Fibroblast of mammary gland (primary cell): ENCODE results near the gene SNX12.

Source experiments
- DNase-seq: peaks from one replicate; pipeline ENCODE4 v3.0.0-alpha.2; 2010; ENCODE audit warnings: low read depth
- H3K4me3 ChIP-seq: 2 replicates; pipeline ENCODE4 v1.5.1; 2011; ENCODE audit warnings: low read depth, mild to moderate bottlenecking, low read length, moderate library complexity; ENCODE audit not compliant: control insufficient read depth
- TF ChIP-seq, protein P1 (sequence below): conservative IDR thresholded peaks from 2 replicates; pipeline ENCODE4 v1.5.1; 2011; ENCODE audit warnings: low read depth, low read length, inconsistent platforms; ENCODE audit not compliant: control insufficient read depth, insufficient read depth

The SNX12 gene

DNA sequence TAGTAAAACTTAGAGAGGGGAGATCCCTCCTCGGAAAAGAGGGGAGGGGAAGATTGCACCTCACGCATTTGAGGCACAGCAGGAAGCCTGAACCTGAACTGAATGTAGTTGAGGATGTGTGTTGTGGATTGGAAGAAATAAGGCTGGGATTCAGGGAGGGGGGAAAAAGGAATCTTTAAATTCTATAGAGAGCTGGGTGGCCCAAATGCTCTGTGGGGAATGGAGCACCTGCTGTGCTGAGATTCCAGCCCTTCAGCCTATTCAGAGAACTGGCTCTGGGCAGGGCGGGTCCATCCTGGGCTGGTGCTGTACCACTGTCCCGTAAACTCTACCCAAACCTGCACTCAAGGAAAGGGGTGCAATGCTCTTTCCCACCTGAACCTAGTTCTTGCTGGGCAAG is 31.6 kb upstream of the SNX12 start:
- no peak overlapping the region for H3K4me3 ChIP-seq
- TF ChIP-seq, protein P1, sequence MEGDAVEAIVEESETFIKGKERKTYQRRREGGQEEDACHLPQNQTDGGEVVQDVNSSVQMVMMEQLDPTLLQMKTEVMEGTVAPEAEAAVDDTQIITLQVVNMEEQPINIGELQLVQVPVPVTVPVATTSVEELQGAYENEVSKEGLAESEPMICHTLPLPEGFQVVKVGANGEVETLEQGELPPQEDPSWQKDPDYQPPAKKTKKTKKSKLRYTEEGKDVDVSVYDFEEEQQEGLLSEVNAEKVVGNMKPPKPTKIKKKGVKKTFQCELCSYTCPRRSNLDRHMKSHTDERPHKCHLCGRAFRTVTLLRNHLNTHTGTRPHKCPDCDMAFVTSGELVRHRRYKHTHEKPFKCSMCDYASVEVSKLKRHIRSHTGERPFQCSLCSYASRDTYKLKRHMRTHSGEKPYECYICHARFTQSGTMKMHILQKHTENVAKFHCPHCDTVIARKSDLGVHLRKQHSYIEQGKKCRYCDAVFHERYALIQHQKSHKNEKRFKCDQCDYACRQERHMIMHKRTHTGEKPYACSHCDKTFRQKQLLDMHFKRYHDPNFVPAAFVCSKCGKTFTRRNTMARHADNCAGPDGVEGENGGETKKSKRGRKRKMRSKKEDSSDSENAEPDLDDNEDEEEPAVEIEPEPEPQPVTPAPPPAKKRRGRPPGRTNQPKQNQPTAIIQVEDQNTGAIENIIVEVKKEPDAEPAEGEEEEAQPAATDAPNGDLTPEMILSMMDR = no peak
- no peak for DNase-seq

DNA sequence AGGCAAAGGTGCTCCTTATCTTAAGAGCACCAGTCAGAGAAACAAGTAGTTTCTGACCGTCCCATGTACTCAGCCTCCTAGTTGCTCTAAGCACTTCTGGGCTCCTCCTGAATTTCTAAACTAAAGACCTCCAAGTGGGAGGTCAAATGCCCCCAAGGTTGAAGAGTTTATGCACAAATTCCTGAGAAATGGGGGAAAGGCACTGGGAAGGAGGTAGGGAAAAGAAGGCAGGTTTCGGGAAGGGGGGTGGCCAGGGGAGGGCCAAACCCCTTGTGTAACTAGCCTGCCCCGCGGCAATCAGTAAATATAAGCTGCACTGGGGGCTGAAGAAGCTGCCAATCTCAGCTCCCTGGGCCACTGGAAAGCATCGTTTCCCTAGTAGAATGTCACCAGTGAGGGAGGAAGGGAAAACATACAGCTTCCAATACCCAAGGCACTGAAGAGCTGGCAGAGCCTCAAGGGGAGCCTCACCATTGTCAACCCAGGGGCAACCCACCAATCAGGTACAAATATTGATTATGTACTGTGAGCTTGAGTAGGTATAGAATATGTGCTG is 30.9 kb upstream of the SNX12 start:
- TF ChIP-seq, protein P1 = no peak
- DNase-seq = no peak
- H3K4me3 ChIP-seq = no peak overlapping the region

DNA sequence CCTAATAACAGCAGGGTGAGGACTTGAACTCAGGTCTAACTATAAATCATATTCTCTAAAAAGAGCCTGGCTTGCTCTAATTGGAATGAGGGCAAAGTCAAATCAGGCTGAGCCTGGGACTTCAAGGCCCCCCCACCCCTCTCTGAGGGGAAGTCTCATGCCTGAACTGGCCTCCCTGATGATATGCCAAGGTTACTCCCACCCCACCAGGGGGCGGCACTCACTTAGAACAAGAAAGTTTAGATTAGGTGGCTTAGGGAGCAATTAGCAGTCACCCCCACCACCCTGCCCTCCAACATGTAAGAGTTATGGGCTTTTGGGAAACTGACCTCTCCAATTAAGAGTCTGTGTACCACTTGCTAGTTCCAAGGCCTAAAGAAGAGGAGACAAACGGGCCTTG is 30.2 kb upstream of the SNX12 start:
- TF ChIP-seq, protein P1 = peak; percentile 37
- no peak overlapping the region for H3K4me3 ChIP-seq
- DNase-seq = peak; percentile 42

DNA sequence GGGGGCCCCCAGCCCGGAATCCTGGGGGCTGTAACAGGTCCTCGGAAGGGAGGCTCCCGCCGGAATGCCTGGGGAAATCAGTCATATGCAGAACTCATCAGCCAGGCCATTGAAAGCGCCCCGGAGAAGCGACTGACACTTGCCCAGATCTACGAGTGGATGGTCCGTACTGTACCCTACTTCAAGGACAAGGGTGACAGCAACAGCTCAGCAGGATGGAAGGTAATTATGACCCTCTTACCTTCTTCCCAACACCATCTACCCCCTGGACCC is 28.6 kb upstream of the SNX12 start:
- H3K4me3 ChIP-seq = peak overlapping the region; percentile 67
- TF ChIP-seq, protein P1 = no peak
- no peak for DNase-seq

DNA sequence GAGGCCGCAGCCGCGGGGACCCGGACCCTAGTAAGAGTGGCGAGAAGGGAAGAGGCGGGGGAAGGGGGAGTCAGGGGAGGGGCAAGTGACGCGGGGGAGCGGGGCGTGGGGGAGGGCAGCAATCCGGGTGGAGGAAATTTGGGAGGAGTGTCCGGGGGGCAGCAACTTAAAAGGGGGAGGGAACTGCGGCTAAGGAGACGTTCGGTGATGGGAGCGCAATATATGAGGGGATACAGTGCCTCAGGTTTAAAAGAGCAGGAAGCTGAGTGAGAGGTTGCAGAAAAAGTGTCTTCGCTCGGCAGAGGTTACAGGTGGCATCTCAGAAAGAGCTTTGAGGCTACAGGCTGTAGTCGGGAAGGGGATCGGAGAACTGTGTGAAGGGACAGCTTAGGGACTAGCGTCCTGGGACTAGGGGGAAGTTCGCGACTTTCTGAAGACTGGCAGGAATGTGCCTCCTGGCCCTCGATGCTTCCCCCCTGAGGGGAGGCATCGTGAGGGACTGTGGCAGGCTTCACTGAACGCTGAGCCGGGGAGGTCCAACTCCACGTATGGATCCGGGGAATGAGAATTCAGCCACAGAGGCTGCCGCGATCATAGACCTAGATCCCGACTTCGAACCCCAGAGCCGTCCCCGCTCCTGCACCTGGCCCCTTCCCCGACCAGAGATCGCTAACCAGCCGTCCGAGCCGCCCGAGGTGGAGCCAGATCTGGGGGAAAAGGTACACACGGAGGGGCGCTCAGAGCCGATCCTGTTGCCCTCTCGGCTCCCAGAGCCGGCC is 28.0 kb upstream of the SNX12 start:
- DNase-seq = peak; percentile 28
- TF ChIP-seq, protein P1 = no peak
- peak overlapping the region; percentile 67 for H3K4me3 ChIP-seq

DNA sequence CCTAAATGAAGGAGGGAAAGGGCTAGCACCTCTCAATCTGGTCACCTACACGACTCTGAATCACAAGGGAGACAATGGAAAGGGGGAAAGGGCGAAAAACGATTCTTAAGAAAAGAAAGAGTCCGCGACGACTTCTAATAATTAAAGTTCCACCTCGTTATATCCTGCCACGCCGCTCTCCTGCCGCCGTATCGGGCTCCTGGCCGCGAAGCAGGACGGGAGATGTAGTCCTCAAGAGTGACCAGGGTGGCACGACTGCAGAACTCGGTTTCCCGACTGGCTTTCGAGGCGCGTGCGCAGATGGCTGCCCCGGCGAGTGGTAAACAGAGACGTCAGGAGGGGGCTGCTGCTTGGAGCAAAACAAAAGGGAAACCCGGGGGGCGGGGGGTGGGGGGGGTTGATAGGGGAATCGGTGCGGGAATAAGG is 27.4 kb upstream of the SNX12 start, which contains the start of gene FOXO4:
TSS of gene FOXO4 (plus strand) at position 297 of the 426 bp plus-strand sequence. CDS start 678 bp downstream, outside the sequence.
- H3K4me3 ChIP-seq = peak within 1 kb of the TSS; percentile 67
- TF ChIP-seq, protein P1 = no peak
- peak; percentile 78 for DNase-seq
